CD4-positive, alpha-beta T cell treated with Interleukin-6 for 4 hours (primary cell): ENCODE data around the gene C9.
"Not testable (repeated sequence)": the region's sequence is repeated elsewhere in the genome, so short reads cannot be mapped to it uniquely, and the experiment has no call there.

Source experiments
- DNase-seq: peaks from one replicate; pipeline ENCODE4 v3.0.0-alpha.2; 2020; ENCODE audit warnings: mixed read lengths

Gene C9

DNA sequence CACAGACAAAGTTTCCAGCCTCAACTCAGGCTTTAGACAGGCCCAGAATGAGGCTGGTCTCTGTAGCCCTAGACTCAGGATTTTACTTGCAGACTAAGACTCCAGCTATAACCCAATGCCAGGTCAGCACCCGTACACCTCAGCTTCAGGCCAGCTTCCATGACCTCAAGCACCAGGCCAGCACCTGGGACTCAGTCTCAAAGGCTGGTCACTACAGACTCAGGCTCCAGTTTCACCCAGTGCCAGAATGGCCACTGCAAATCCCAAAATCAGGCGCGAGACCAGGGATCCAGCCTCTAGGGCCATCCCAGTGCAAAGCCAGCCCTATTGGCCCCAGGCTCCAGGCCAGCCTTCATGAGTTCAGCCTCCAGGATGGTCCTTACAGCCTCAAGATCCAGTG, 44.9 kb downstream of the C9 start:
- DNase-seq: no peak

GRCh38 chr5:39316464-39316863, 47.8 kb downstream of the C9 start:
- DNase-seq: not testable (repeated sequence)

- no peak for DNase-seq
Measured at GRCh38 chr5:39315995-39316394, 48.3 kb downstream of the C9 start.

- DNase-seq: no peak
Measured at GRCh38 chr5:39314591-39314990, 49.7 kb downstream of the C9 start.

DNA sequence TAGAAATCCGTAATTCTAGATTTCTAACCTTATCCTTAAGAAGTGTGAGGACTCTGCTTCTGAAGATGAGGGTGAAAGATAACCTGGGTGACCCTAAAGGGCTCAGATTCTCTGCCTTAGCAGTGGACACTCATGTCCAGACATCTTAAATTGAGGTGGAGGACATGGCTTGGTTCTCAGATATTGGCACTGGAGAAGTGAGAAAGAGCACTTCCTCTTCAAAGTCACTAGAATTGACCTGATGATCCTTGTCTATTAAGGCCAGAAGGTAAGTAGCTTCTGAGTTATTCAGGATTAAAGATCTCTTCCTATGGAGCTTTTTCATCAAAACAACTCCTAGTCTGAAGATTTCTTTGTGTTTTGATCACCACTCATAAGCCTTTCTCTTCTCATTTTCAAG, 54.8 kb downstream of the C9 start:
- no peak for DNase-seq

- DNase-seq: no peak
Measured at GRCh38 chr5:39302472-39302871, 61.8 kb downstream of the C9 start.

- no peak for DNase-seq
Measured at GRCh38 chr5:39301406-39301805, 62.9 kb downstream of the C9 start.

GRCh38 chr5:39299962-39300361, 64.3 kb downstream of the C9 start:
- DNase-seq: no peak

DNA sequence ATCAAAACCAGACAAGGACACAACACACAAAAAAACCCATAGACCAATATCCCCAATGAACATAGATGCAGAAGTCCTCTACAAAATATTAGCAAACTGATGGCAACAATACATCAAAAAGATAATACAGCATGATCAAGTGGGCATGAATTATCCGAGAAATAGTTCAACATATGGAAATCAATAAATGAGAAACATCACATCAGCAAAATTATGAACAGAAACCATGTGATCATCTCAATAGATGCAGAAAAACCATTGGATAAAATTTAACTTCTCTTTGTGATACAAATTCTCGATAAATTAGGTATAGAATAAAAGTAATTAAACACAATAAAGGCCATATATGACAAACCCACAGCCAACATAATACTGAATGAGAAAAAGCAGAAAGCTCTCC, 69.6 kb downstream of the C9 start:
- no peak for DNase-seq

- no peak for DNase-seq
Measured at GRCh38 chr5:39284552-39284951, 79.7 kb downstream of the C9 start.

DNA sequence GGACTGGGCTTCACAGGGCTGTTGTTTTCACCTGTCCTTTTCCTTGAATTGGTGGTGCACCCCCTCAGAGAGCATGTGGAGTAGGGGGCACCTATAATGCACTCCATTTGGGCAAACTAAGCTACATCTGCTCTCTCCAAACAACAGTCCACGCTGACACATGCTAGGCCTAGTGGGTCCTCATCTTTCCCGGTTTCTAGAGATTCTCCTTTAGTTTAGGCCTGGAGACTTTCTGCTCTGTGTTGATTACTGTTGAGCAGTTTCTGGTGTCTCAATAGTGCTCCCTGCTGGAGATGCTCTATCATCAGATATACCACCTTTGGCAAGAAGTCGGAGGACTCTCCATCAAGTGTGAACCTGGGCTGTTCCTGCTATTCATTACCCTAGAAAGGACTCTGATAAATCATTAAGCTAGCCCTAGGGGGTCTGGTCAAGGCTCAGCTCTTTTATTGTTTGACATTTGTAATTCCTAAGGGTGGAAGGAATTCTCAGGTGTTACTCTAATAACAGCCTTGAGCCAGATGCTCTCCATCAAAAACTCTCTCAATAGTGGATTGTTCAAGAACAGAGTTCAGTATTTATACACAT, 81.0 kb downstream of the C9 start:
- peak; percentile 78 for DNase-seq

DNA sequence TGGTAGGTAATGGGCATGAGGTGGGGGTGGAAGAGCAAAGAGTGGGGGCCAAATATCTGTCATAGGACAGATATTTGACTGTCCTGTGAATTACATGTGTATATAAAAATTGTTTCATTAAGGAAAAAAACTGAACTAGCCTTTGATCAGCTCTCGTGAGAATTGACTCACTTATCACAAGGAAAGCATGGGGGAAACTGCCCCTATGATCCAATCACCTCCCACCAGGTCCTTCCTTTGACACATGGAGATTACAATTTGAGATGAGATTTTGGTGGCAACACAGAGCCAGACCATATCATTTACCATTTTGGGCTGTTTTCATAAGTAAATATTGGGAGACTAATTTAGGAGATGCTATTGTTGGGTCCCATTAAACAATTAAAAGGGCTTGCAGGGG, 81.7 kb downstream of the C9 start:
- DNase-seq: no peak

DNA sequence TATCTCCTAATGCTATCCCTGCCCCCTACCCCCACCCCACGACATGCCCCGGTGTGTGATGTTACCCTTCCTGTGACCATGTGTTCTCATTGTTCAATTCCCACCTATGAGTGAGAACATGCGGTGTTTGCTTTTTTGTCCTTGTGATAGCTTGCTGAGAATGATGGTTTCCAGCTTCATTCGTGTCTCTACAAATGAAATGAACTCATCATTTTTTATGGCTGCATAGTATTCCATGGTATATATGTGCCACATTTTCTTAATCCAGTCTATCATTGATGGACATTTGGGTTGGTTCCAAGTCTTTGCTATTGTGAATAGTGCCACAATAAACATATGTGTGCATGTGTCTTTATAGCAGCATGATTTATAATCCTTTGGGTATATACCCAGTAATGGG, 88.4 kb downstream of the C9 start:
- DNase-seq: not testable (repeated sequence)

DNA sequence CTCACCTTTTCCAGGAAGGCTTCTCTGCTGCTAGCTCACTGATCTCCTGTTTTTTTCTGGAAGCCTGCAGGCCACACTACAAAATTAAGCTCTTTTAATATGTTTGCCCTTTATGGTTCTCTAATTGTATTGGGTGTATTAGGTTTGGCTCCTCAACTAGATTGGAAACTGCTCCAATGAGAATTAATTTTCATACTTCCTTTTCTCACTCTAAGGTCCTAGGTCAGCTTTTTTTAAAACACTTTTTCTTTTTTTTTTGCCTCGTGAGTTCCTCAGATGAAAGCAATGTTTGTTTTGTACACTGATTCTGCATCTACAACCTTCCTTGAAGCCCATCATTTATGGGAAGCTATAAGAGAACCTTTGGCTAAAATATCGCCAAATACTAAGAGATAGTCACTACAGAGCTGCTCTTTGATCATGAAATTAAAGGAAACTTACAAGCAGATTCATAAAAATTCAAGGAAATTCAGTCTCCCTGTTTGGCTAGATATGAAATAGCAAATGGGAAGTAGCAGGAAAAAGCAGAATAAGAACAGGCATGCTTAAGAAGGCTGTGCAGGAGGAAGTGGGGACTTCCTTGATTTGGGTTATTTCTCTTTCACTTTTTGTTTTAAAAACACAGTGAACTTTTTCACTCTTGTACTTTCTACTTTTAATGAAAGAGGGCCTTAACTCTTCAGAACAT, 89.8 kb downstream of the C9 start:
- no peak for DNase-seq

- no peak for DNase-seq
Measured at GRCh38 chr5:39273314-39273954, 90.9 kb downstream of the C9 start.

DNA sequence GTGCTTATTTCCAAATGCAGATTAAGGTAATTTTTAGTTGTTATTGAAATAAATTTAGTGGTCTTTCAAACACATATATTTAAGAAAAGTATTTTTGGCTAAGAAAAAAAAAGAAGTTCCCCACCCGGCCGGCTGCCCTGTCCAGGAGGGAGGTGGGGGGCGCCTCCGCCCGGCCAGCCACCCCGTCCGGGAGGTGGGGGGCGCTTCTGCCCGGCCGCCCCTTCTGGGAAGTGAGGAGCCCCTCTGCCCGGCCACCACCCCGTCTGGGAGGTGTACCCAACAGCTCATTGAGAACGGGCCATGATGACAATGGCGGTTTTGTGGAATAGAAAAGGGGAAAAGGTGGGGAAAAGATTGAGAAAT, 91.4 kb downstream of the C9 start:
- not testable (repeated sequence) for DNase-seq

- no peak for DNase-seq
Measured at GRCh38 chr5:39270225-39270848, 94.0 kb downstream of the C9 start.

- DNase-seq: no peak
Measured at GRCh38 chr5:39267186-39267585, 97.1 kb downstream of the C9 start.

GRCh38 chr5:39266442-39266841, 97.9 kb downstream of the C9 start:
- DNase-seq: no peak

GRCh38 chr5:39264528-39264927, 99.8 kb downstream of the C9 start:
- DNase-seq: no peak

- DNase-seq: no peak
Measured at GRCh38 chr5:39262981-39263380, 101.3 kb downstream of the C9 start.

DNA sequence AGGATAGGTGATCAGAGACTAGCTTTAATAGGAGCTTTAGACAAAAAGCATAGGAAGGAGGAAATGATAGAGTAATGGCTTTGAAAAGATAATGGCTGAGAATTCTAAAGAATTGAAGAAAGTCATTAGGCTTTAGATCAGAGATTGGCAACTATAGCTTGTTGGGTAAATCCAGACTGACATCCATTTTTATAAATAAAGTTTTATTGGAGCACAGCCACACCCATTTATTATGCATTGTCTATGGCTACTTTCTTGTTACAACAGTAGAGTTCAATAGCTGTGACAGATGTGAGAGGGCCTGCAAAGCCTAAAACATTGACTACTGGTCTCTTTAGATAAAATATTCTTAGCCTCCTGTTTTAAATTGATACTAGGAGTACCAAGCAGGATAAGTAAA, 104.2 kb downstream of the C9 start:
- no peak for DNase-seq

DNA sequence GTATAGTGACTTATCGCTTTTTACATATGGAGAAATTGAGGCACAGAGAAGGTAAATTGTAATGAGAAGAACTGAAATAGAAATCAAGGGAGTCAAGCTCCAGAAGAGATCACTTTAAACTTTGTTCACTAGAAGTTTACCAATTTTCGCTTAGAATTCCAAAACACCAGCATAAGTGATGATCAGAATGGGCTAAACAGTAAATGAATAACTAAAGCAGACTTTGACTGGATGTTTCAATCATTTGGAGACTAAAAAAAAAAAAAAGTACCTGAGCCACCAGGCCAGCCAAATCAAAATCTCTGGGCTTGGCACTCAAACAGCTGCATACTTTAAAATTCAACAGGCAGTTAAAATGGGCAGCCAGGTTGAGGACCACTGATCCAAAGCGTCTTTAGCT, 106.7 kb downstream of the C9 start:
- DNase-seq: no peak
